MM.1S (cell line): ENCODE measurements around the gene PHETA1.

Experiments used
- DNase-seq: peaks from one replicate; pipeline ENCODE4 v3.0.0-alpha.2; 2015
- H2AFZ ChIP-seq: fragments of 300-600 bp; sonication (generic); 2 replicates; pipeline ENCODE4 v1.6.0; 2016; ENCODE audit warnings: antibody characterized with exemption, low read length
- H3F3A ChIP-seq: fragments of 300-600 bp; sonication (generic); 2 replicates; pipeline ENCODE4 v1.6.1; 2016; ENCODE audit warnings: mild to moderate bottlenecking, antibody characterized with exemption, low read length, moderate library complexity, mixed read lengths; ENCODE audit not compliant: insufficient read depth
- H3K27ac ChIP-seq: fragments of 300-600 bp; sonication (generic); 2 replicates; pipeline ENCODE4 v1.5.1; 2016; ENCODE audit warnings: mild to moderate bottlenecking, low read length
- H3K27me3 ChIP-seq: fragments of 300-600 bp; sonication (generic); replicated peaks from 2 replicates; pipeline ENCODE4 v1.6.0; 2016; ENCODE audit warnings: low read length; ENCODE audit not compliant: insufficient read depth
- H3K36me3 ChIP-seq: fragments of 300-600 bp; sonication (generic); replicated peaks from 2 replicates; pipeline ENCODE4 v1.6.1; 2016; ENCODE audit warnings: mild to moderate bottlenecking, low read length, mixed read lengths; ENCODE audit not compliant: insufficient read depth
- H3K4me1 ChIP-seq: fragments of 300-600 bp; sonication (generic); 2 replicates; pipeline ENCODE4 v1.6.1; 2016; ENCODE audit warnings: low read length, mixed read lengths
- H3K4me2 ChIP-seq: fragments of 300-600 bp; sonication (generic); 2 replicates; pipeline ENCODE4 v1.6.0; 2016; ENCODE audit warnings: low read depth, low read length
- H3K4me3 ChIP-seq: fragments of 300-600 bp; sonication (generic); 2 replicates; pipeline ENCODE4 v1.5.1; 2016; ENCODE audit warnings: low read length, mixed read lengths
- H3K79me2 ChIP-seq: fragments of 300-600 bp; sonication (generic); 2 replicates; pipeline ENCODE4 v1.6.1; 2016; ENCODE audit warnings: mixed run types, low read length, mixed read lengths
- H3K9ac ChIP-seq: fragments of 300-600 bp; sonication (generic); 2 replicates; pipeline ENCODE4 v1.6.1; 2016; ENCODE audit warnings: low read length, mixed read lengths
- H3K9me2 ChIP-seq: fragments of 300-600 bp; sonication (generic); replicated peaks from 2 replicates; pipeline ENCODE4 v1.6.1; 2016; ENCODE audit warnings: mild to moderate bottlenecking, low read length, mixed read lengths; ENCODE audit not compliant: insufficient read depth
- H3K9me3 ChIP-seq: fragments of 300-600 bp; sonication (generic); replicated peaks from 2 replicates; pipeline ENCODE4 v1.6.1; 2016; ENCODE audit warnings: mild to moderate bottlenecking, low read length, mixed read lengths; ENCODE audit not compliant: insufficient read depth
- H4K20me1 ChIP-seq: fragments of 300-600 bp; sonication (generic); 2 replicates; pipeline ENCODE4 v1.6.1; 2016; ENCODE audit warnings: mild to moderate bottlenecking, low read length, moderate library complexity, mixed read lengths; ENCODE audit not compliant: insufficient read depth
- EZH2 ChIP-seq: fragments of 300-600 bp; sonication (generic); optimal IDR thresholded peaks from 2 replicates; pipeline ENCODE3; 2017; ENCODE audit warnings: low read depth, mild to moderate bottlenecking, antibody characterized with exemption, low read length, mixed read lengths
- EZH2phosphoT487 ChIP-seq: fragments of 300-600 bp; sonication (generic); IDR thresholded peaks from 2 replicates; pipeline ENCODE4 v1.6.1; 2018; ENCODE audit warnings: antibody characterized with exemption, low read length
- TF ChIP-seq, protein P1 (sequence below): fragments of 300-600 bp; sonication (generic); IDR thresholded peaks from 2 replicates; pipeline ENCODE4 v1.5.1; 2016; ENCODE audit warnings: antibody characterized with exemption, low read length, mixed read lengths

PHETA1 gene

DNA sequence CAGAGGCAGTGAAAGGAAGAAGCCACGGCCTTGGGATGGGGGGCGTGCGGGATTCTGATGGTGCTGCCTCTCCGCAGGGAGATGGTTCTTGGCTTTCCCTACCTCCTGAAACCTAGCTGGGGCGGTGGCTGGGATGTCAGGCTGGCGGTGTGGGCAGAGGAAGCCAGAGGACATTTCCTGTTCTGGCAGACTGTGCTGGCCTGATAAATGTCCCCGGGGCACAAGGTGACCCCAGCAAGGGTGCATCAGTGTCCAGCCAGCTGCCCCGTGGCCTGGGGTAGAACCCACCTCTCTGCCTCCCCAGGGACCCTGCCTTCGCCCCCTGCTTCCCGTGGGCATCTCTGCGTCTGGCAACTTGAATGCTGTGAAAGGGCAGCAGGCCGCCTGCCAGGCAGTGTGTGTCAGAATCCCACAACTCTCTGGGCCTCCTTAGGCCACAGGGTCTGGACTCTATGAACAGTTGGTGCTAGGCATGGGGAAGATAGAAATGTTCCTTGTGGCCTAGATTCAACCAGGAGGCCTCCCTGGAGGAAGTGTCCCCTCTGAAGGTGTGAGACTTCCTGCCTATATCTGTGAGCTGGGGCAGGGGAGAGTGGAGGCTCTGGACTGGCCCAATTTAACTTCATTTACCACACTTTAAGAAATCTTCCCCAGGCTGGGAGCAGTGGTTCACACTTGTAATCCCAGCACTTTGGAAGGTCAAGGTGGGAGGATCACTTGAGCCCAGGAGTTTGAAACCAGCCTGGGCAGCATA, 41.7 kb upstream of the PHETA1 start:
- no peak for DNase-seq
- H3K79me2 ChIP-seq, result peaks cover 62% of the 10 kb centered on the region
- no peaks in the 10 kb centered on the region for H4K20me1 ChIP-seq

DNA sequence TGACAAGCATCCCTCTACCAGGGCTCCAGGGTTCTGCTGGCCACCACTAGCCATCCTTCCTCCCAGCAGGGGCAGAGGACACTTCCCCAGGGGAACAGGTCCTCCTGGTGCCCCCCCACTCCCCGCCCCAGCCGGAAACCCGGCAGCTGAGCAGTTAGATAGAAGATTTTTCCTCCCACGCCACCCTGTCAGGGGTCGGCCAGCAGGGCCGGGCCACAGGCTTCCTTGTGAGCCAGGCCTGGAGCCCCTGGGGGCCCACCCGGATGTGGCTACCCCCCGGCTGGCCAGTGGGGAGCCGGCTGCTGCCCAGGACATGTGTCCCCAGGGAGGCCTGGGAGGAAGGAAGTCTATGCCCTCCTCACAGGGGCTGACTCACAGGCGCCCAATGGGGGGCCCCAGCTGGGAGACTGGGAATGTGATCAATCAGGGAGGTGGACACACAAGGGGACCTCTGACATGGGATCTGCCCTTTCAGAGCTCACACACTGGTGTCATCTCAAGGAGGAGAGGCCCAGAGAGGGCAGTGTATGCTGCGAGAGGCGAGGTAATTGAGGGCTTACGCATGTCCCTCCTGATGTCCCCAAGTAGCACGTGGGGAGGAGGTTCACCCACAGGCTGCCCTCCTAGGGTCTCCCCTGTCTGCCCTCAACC, 41.0 kb upstream of the PHETA1 start:
- TF ChIP-seq, protein P1, sequence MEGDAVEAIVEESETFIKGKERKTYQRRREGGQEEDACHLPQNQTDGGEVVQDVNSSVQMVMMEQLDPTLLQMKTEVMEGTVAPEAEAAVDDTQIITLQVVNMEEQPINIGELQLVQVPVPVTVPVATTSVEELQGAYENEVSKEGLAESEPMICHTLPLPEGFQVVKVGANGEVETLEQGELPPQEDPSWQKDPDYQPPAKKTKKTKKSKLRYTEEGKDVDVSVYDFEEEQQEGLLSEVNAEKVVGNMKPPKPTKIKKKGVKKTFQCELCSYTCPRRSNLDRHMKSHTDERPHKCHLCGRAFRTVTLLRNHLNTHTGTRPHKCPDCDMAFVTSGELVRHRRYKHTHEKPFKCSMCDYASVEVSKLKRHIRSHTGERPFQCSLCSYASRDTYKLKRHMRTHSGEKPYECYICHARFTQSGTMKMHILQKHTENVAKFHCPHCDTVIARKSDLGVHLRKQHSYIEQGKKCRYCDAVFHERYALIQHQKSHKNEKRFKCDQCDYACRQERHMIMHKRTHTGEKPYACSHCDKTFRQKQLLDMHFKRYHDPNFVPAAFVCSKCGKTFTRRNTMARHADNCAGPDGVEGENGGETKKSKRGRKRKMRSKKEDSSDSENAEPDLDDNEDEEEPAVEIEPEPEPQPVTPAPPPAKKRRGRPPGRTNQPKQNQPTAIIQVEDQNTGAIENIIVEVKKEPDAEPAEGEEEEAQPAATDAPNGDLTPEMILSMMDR, result no peak
- TF ChIP-seq EZH2 (no peak), EZH2phosphoT487 (no peak)
- Histone ChIP-seq H4K20me1 (no peaks in the 10 kb centered on the region), H3F3A (no peaks in the 10 kb centered on the region), H3K9me3 (no peaks in the 10 kb centered on the region), H3K36me3 (no peaks in the 10 kb centered on the region), H3K27me3 (no peaks in the 10 kb centered on the region), H2AFZ (no peak overlapping the region), H3K4me1 (no peaks in the 10 kb centered on the region; the same call in 1 of the 2 replicates), H3K4me3 (no peak overlapping the region), H3K4me2 (no peak overlapping the region), H3K9me2 (no peaks in the 10 kb centered on the region), H3K27ac (no peak overlapping the region), H3K79me2 (peaks cover 58% of the 10 kb centered on the region), H3K9ac (no peak overlapping the region)
- DNase-seq, result no peak

More for the DNA sequence above, 41.7 kb upstream of the PHETA1 start:
- Histone ChIP-seq H2AFZ (no peak overlapping the region), H3K9me2 (no peaks in the 10 kb centered on the region), H3K4me3 (no peak overlapping the region), H3K9me3 (no peaks in the 10 kb centered on the region), H3K9ac (no peak overlapping the region), H3K4me1 (no peaks in the 10 kb centered on the region), H3K27me3 (no peaks in the 10 kb centered on the region), H3K27ac (no peak overlapping the region), H3K36me3 (no peaks in the 10 kb centered on the region), H3F3A (no peaks in the 10 kb centered on the region), H3K4me2 (no peak overlapping the region)
- TF ChIP-seq EZH2, result no peak
- no peak for TF ChIP-seq EZH2phosphoT487
- TF ChIP-seq, protein P1, result no peak

DNA sequence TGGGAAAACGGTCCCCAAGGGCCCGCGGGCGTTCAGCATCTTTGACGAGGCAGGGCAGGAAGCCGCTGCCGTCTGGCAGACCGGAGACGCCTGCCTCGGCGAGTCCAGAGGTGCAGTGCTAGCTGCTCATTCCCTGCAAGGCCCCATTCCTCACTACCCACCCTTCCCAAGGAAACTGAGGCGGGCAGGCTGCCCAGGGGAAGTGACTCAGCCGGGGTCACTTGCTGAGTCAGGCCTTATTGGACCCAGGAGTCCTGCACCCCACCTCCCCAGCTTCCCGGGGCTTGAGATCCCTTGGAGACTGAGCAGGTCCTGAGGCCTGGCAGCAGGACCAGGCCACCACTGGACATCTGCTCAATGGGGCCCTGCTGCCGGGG, 40.5 kb upstream of the PHETA1 start:
- Histone ChIP-seq H3K9me2 (no peaks in the 10 kb centered on the region), H3K4me3 (no peak overlapping the region), H3K9ac (no peak overlapping the region), H3F3A (peaks cover 4% of the 10 kb centered on the region; the same call in 1 of the 2 replicates), H4K20me1 (no peaks in the 10 kb centered on the region), H3K9me3 (no peaks in the 10 kb centered on the region), H3K36me3 (no peaks in the 10 kb centered on the region), H3K4me2 (no peak overlapping the region), H2AFZ (no peak overlapping the region), H3K27ac (no peak overlapping the region), H3K27me3 (no peaks in the 10 kb centered on the region), H3K79me2 (peaks cover 55% of the 10 kb centered on the region), H3K4me1 (peaks cover 4% of the 10 kb centered on the region)
- DNase-seq, result no peak
- TF ChIP-seq EZH2phosphoT487, result no peak
- TF ChIP-seq, protein P1, result no peak
